CD4-positive, alpha-beta T cell treated with Interleukin-17A for 4 hours (primary cell): ENCODE results near the gene TMEM72.

Experiments used
- DNase-seq: peaks from one replicate; pipeline ENCODE4 v3.0.0-alpha.2; 2020; ENCODE audit warnings: mixed read lengths

TMEM72 gene

DNA sequence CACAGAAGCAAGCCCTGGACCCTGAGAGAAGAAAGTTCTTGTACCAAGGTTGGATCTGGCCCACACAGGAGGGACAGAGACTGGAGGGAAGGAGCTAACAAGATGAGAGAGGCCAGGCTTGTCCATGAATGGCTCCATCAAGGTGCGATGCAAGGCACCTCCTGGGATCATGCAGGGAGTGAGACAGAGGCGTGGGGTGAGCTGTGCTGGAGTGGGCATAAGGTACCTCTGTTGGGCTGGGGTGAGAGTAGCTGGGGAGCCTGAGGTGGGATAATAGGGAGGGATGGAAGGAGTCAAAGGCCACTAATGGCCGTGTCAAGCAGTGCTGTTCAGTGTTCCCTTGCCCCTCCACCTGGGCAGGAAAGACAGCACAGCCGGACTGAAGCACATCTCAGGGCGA, 9.9 kb downstream of the TMEM72 start:
- DNase-seq: no peak

DNA sequence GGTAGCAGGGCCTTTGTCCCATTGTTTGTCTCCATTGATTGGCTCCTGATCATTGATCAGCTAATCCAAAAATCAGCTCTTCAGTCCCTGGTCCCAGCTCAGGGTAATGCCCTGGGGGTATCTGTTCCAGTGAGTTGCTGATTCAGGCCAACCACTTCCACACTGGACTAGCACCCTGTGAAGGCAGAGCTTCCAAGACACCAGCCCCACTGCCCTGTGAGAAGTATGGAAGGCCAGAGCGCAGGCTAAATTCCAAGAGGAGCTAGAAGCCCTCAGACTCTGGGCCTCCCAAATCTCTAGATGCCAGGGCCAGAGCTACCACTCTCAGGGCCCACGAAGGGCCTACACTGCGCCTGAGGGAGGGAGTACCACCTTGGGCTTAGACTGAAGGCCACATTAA, 10.4 kb downstream of the TMEM72 start:
- no peak for DNase-seq

DNA sequence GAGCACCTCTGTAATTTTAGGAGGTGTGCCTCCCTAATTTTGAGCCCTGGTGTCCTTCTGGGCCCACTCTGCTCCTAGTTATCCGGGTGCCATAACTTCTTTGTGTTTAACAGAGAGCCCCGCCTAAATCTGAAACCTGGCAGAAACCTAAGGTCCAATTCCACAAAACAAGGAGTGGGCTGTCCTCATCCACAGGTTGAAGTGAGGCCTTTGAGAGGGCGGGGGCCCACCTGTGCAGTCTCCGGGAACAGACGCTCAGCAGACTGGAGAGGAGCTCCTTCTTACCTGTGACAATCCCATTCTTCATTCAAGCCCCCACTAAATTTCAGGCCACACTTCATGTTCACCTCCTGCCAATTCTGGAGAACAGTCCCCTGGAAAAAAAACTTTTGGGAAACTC, 10.9 kb downstream of the TMEM72 start:
- no peak for DNase-seq

DNA sequence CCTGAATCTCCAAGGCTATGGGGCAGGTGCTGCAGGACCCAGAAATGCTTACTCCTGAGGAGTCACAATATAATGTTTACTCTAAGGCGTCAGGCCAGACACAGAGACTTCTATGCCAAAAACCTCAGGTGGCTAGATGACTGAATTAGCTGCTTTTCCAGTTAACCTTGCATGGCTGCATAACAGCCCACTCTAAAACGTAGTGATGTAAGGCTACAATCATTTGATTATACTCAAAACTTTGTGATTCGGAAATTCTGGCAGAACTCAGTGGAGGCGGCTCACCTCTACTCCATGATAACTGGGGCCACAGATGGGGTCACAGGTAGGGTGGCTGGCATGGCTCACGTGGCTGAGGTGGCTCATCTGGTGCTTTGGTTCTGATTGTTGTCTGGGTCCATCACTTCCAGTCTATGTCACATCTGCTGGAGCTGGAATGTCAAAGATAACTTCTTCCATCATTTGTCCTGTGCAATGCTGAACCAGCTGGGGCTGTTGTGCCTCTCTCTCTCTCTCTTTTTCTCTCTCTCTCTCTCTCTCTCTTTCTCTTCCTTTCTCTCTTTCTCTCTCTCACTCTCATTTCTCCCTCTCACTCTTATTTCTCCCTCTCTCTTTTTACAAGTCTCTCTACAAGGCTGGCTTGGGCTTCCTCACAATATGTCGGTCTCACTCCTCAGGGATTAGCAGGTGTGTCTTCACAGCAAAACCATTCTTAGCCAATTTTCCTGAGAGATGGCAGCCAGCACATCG, 11.8 kb downstream of the TMEM72 start:
- DNase-seq: no peak

DNA sequence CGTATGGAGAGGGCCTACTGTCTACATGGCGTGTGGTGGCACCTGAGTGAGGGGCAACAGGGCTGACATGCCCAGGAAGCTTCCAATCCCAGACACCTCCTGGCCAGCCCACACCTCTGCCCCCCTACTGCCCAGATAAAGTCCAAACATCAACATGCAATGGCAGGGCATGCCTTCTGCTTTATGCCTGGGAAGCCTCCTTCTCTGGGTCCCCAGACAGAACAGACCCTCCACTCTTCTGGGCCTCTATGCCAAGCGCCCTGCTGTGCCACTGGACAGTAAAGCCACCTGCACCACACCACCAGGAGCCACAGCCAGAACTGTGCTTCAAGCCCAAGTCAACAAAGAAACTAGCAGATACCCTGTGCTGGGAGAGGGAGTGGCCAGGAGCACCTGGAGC, 12.5 kb downstream of the TMEM72 start:
- no peak for DNase-seq

DNA sequence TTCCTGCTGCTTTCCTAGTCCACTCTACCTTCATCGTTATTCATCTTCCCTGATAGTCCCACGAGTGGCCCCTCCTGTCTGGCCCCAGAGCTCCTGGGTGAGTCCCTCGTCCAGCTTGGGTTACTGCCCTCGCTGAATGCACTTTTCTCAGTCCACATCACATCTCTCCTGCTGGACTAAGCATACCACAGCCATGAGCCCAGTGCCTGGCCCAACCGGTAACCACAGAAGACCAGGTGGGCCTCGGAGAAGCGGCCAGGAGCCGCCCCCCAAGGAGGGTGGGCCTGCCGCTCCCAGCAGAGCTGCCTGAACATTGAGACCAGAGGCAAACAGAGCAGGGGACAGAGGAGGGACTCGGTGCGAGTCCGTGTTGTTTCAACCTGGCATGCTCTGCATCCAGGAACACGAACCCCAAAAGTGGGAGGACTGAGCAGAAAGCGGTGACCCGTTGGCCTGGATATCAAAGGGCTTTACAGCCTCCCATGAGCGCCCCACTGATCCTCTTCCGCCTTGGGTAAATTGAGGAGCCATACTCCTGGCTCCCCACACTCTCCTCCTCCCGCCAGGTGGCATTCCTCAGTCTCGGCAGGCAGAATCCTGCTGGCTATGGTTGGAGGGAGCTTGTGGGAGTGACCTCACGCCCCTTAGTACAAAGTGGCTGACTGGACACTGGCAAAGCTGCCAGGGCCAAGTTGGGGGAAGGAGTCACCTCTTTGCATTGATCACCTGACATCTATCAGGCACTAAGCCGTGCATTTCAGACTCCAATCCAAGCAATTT, 13.3 kb downstream of the TMEM72 start:
- no peak for DNase-seq

DNA sequence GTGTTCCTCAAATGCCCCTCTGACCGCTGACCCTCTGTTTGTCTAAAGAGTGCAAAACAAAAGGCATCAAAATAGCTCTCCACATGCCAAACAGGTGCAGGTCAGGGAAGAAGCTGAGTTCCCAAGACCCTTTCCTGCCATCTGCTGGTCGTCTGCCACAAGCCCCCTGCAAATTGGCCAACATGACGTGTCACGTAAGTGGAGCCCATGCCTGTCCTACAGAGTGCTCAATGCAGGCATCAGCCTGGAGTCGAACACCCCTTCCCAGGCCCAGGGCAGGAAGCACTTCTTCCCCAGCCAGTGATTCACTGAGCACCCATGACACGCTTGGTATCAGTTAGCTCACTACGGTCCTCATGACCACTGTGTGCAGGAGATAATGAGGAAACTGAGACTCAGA, 14.1 kb downstream of the TMEM72 start:
- DNase-seq: no peak

DNA sequence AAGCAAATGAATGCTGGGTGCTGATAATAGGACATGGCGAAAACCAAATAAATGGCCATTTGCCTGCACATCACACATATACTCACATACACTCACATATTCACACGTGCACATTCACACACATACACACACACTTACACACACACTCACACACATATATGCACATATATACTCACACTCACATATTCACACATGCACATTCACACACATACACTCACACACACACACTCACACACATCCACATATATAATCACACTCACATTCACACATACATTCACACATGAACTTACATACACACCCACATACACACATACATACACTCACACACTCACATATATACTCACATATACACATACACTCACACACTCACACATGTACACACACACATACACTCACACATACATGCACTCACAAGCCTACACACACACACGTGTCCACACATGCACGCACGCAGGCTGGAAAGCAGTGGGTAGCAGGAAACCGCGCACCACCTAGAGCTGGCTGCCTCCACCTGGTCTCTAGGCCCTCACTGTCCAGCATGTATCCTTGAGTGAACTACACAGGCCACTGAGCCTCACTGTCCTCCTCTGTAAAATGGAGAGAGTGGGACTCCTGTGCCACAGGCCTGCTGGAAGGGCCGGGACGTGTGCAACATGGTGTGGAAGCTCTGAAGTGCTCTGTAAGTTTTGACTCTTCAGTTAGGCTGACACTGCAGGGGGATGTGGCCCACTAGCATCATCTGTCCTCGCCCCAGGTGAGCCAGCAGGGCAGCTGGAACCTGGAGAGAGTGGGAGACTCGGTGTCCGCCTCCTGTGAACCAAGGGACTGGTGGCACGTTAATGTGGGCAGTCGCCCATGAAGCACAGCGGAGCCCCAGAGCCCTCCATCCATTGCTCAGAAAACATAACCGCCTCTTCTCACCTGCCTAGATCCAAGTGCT, 14.9 kb downstream of the TMEM72 start:
- DNase-seq: no peak

DNA sequence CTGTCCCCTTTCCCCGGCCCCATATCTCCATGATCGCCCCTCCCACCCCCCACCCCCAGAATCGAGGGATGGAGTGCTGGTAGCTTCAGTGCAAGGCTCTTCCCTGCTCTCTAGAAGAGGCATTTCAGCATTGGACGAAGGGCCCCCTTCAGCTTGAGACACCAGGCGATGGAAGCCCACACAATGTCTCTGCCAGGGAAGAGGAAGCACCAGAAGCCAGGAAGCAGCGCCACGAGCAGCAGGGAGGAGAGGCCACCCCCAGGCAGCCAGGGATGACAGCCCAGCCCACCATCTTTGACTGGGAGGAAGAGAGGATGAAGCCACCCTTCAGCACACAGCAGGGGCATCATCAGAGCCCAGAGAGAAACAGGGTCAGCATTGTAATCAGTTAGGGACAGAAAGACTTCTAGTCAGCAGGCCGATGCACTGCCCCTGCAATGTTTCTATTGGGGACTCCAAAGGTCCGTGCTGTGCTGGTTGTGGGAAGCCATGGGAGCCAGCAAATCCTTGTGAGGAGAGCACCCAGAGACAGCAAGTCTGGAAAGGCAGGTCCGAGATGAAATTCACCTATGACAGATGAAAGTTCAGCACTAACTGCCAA, 15.7 kb downstream of the TMEM72 start:
- no peak for DNase-seq

DNA sequence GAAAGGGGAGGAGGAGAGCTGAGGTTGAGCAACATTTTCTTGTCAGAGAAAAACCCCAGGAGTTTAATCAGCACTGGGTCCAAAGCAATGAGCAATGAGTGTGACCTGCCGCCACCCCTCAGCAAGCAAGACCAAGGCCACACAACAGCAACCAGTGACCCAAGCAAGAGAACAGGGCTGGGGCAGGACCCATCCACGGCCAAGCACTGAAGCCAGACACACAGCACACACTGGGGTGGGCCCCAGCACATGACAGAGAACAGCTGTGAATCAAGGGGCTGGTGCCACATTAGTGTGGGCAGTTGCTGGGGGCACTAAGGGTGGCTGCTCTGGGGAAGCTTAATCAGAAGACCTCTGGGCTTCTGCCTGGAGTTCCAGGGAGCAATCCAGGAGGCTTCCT, 16.2 kb downstream of the TMEM72 start:
- DNase-seq: no peak

DNA sequence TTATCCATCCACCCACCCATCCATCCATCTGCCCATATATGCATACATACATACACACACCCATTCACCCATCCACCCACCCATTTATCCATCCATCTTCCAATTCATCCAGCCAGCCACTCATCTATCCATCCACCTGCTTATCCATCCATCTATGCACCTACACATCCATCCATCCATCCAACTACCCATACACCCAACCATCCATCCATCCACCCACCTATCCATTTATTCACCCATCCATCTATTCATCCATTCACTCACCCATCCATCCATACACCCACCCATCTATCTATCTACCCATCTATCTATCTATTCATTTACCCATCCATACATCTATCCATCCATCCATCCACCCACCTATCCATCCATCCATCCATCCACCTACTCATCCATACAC, 17.3 kb downstream of the TMEM72 start:
- no peak for DNase-seq

DNA sequence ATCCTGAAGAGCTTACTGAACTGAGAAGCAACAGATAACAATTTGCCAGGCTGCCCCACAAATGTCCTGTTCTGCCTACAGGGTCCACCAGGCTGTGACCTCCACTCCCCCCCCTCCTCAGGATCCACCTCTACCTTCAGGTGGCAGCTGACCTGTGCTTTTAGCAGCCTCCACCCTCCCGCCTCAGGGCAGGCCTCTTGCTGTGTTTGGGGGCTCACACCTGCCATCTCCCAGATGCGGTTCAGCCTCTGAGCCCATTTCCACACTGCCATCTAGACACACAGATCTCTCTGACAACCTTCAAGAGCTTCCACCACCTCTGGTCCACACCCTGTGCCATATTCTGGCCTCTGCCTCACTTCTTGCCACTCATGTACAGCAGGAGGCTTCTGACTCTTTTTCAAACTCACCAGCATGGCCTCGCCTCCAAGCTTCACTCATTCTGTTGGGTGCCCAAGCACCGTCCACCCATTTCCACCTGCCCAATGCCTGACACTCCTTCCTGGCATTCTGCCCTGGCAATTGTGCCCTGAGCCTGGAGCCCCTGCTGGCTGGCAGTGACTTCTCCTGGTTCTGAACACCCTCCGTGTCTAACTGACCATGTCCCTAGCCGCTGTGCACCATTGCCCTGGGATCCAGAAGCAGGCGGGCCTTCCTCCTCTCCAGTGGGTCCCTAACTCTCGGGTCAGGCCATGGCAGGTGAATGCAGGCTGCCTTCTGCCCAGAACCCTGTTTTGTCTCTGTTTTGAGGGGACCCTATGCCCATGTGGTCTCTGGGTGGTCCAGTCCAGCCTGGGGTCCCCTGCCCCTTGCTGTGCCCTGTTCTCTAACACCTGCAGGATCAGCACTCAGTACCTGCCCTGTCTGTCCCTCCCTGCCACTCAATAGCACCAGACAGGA, 18.5 kb downstream of the TMEM72 start:
- no peak for DNase-seq

DNA sequence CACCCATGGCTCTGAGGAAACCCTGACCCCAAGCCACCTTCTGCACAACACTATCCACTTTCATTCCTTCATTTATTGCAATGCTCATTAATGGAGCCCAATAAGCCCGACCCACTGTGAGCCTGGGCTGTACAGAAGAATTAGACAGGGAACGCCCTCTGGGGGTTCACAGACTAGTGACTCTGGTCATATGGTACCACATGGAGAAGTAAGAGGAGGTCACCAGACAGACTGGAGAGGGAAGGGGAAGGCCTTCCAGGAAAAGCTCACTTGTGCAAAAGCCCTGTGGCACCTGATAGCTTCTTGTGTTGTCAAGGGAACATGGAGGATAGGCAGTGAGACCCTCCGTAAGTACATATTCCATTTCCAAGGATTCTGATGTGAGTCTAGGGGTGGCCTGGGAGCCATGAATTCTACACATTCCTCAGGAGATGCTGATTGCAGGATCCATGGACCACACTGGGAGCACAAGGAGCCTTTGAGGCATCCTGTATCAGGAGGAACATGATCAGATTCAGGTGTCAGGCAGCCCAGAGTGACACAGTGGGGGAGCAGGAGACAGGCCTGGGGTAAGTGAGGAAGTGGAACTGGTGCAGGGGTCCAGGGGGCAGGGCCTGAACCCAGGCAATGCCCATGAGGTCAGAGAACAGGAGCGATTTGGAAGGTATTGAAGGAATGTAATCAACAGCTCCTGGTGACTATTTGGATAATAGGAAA, 19.9 kb downstream of the TMEM72 start:
- no peak for DNase-seq

DNA sequence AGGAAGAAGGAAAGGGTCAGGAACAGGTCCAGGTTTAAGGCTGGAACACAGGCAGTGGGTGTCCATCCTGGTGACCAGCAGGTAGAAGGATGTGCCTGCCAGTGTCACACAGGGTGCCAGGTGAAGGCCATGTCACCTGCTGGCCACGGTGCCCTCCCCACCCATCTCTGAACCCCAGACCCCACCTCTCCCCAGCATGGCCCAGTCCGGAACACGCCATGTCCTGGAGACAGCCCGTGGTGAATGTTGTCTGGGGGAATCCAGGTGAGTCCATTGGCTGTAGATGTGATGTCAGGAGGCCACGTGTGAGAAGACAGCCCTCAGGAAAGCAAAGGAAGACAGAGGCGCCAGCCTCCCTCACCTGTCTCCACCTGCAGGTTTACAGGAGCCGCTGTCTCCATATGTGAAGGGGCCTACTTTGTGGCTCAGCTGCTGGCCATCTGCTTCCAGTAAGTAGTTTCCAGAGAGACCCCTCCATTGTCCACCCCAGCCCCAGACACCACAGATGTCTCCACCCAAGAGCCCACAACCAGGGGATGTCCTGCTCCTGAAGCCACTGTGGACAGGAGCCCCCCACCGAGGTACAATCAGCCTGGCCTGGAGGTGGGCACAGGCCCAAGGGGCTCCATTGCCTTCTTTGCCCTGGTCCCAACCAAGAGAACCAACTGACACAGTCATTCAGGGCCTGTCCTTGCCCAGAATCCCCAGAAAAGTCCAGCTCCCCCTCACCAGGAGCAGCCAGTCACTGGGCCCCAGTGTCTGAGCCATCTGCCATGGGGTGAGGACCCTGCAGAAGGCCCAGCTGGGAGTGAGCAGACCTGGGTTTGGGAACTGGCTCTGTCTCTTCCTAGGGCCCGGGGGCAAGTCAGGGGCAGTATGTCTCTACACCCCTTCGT, 20.7 kb downstream of the TMEM72 start:
- no peak for DNase-seq

DNA sequence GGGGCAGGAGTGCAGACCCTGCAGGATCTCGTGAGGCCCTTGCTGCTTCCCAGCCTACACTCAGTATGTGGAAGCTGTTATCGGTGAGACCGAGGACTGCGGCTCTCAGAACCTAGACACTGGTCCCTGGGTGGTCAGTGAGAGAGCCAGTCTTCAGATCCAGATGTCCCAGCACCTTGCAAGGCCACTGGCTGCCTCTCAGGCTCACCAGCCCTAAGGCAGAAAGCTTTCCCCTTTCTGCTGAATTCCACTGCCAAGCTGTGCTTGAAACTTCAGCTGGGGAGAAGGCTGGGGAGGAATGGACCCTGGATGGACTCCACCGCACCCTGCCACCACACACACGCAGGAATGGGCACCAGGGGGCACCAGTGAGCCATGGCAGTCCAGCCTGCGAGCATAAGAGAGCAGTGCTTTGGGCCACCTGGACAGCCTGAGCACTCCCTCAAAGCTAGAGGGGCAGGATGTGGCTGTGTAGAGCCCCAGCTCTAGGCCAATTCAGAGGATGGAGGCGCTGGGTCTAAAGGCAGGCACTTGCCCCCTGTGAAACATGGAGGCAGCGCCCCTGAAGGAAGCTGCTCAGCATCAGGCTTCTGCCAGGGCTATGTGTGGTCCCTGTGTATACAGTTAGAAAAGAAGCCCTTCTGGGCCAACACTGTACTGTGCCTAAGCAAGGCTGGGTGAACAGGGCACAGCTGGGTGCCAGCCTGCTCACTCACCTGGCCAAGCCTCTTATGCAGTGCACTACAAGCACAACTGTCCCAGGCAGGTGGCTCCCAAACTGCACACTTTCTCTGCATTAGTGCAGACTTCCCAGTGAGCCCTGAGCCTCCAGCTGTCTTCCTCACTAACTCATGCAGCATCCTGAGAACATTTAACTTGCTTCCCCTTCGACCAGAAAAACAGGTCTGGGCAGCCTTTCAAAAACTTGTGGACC, 21.6 kb downstream of the TMEM72 start:
- peak; percentile 91 for DNase-seq

DNA sequence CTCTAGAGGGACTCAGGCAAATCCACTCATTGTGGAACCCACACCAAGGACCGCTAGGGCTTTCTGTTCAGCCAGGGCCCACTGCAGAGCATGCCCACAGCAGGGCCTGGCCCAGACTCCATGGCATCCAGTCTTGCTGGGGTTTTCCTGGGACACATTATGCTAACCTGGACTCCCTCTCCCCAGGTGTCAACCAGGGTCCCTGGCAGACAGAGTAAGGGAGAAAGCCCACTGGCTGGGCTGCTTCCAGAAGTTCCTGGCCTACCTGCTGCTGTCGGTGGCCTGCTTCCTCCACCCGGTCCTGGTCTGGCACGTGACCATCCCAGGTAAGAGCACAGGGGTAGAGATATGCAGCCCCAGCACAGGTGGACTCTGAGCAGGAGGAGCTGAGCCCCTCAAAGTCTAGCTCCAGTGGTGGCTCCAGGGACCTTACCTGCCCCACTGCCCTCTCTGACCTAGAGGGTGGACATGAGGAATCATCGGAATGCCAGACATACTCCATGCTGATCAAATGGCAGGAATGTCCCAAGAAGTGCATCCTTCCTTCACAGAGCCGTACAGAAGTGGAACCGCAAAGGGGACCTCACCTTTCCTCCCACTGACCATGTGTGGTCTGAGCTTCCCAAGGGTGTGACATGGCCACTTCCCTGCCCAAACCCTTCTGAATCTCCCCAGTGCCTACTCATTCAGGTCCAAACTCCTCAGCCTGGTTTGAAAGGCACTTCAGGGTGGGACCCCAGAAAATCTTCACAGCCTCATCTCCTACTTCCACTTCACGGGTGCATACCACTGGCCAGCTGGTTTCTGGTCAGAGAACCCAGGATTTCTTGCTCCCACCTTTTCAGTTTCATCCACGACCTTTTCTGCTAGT, 22.5 kb downstream of the TMEM72 start:
- DNase-seq: no peak

DNA sequence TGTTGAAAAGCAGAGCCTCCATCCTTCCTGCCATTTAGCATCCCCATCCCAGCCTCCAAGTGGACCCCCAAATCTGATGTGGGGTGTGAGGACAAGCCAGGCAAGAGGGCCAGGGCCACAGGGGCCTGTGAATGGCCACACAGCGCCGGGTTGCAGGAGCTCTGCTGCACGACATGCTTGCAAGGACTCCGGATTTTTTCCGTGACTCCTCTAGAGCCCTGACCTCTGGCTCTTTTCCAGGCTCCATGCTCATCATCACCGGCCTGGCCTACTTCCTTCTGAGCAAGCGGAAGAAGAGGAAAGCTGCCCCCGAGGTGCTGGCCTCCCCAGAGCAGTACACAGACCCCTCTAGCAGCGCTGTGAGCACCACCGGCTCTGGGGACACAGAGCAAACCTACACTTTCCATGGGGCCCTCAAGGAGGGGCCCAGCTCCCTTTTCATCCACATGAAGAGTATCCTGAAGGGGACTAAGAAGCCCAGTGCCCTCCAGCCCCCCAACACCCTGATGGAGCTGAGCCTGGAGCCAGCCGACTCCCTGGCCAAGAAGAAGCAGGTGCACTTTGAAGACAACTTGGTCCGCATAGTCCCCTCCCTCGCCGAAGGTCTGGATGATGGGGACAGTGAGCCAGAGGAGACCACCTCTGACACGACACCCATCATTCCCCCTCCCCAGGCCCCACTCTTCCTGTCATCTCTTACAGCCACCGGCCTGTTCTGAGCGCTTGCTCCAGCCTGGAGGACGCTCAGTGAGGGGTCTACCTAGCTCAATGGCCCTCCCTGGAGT, 23.5 kb downstream of the TMEM72 start:
- no peak for DNase-seq
